Heart left ventricle (tissue), 13 donors: Measurements from ENCODE around the gene SNAP25.

Source experiments
- POLR2A ChIP-seq, 2 donors: fragments of 450-650 bp; IDR thresholded peaks; one replicate each; pipeline ENCODE4 v1.6.1; 2017; ENCODE audit warnings: antibody characterized with exemption in 2 of 2, mild to moderate bottlenecking in 2 of 2, moderate library complexity in 2 of 2
- TF ChIP-seq, protein P1 (sequence below), 12 donors: fragments of 200-600 bp; sonication (generic) in 4 of 12; IDR thresholded peaks; one replicate each; pipeline versions ENCODE4 v1.5.0 to v1.8.0; 2018 to 2022; ENCODE audit warnings: antibody characterized with exemption in 12 of 12, mild to moderate bottlenecking in 5 of 12
- donor health status: ischemic (EF 13 %, LVEDD 7.1; RV severe dilation, severe dysfunction).
- donor health status: DM: no; HTN: yes; CAD: no.
- donor health status: DM: no; HTN: no; CAD: no.
- donor health status: ischemic (EF 25% LVEDD 6.9; RV normal size, moderate dysfunction).
- donor health status: ischemic (EF 25% LVEDD 5.7; RV mildly dilated, moderate dysfunction).
- donor health status: ischemic (EF 35%, LVEDD 5.7; RV mildly dilated, moderate dysfunction).
- donor health status: nonischemic (EF 11% LVEDD 7.7; RV severe dilation, severe dysfunction).
- donor health status: DM: yes; HTN: yes; CAD: no.
- donor health status: PGD.
- donor health status: ischemic (EF 29% LVEDD 5.4; RV normal size, mild dysfunction).
- donor health status: nonischemic (EF 23%, LVEDD 6.1; RV moderate dilation, normal function).

DNA sequence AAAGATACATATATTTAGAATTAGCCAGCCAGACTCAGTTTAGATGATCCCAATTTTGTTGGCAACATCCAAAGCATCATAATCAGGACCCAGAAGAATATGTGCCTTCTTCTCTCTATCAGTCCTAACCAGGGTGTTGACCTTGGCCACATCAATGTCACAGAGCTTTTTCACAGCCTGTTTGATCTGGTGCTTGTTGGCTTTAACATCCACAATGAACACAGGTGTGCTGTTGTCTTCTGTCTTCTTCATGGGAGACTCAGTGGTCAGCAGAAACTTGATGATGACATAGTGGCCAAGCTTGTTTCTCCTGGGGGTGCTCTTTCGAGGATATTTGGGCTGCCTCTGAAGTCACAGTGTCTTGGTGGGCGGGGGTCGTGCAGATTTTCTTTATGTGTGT, 130.5 kb downstream of the SNAP25 start:
- TF ChIP-seq, protein P1, sequence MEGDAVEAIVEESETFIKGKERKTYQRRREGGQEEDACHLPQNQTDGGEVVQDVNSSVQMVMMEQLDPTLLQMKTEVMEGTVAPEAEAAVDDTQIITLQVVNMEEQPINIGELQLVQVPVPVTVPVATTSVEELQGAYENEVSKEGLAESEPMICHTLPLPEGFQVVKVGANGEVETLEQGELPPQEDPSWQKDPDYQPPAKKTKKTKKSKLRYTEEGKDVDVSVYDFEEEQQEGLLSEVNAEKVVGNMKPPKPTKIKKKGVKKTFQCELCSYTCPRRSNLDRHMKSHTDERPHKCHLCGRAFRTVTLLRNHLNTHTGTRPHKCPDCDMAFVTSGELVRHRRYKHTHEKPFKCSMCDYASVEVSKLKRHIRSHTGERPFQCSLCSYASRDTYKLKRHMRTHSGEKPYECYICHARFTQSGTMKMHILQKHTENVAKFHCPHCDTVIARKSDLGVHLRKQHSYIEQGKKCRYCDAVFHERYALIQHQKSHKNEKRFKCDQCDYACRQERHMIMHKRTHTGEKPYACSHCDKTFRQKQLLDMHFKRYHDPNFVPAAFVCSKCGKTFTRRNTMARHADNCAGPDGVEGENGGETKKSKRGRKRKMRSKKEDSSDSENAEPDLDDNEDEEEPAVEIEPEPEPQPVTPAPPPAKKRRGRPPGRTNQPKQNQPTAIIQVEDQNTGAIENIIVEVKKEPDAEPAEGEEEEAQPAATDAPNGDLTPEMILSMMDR (IDR thresholded peaks at IDR 0.05): no peak
- TF ChIP-seq POLR2A (IDR thresholded peaks at IDR 0.05): no peak
